ENCODE data around the gene EME2.

DNA sequence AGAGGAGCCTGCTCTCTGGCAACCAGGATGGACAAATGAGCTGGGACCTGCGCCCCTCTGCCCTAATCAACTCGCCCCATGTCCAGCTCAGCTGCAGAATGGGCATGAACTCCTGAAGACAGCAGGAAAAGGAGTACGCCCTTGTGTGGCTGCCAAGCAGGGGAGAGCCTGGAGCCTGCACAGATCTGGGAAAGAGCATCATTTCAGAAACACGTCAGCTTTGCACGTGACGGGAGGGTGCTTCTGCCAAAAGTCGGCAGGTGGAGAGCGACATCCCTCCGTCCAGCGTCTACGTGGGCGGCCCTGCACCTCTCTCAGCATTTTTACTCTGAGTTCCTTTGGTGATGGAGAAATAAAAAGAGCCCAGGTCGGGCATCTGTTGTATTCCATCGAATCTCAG lies 19.8 kb upstream of the EME2 start:
- TF ChIP-seq ZNF614 (CRISPR knock-in tag; IDR thresholded peaks at IDR 0.05; ENCODE audit: borderline replicate concordance) (no peak), NRL (CRISPR knock-in tag; IDR thresholded peaks at IDR 0.05; ENCODE audit: borderline replicate concordance) (no peak), HNRNPLL (IDR thresholded peaks at IDR 0.05; ENCODE audit: low read depth, low read length, poor library complexity, severe bottlenecking) (no peak), PHF8 (CRISPR knock-in tag; IDR thresholded peaks at IDR 0.05) (no peak), POLR2A (IDR thresholded peaks at IDR 0.05; ENCODE audit: insufficient read depth in 1 of 2, low read depth in 2 of 2, low read length in 2 of 2) (no peak), KDM1A (CRISPR knock-in tag; IDR thresholded peaks at IDR 0.05) (no peak), FOXM1 (CRISPR knock-in tag; IDR thresholded peaks at IDR 0.05) (no peak), JUN (CRISPR knock-in tag; IDR thresholded peaks at IDR 0.05) (no peak), CHD2 (IDR thresholded peaks at IDR 0.05; ENCODE audit: low read depth, low read length) (no peak), EED (CRISPR knock-in tag; IDR thresholded peaks at IDR 0.05) (no peak)
- TF ChIP-seq, protein P1, sequence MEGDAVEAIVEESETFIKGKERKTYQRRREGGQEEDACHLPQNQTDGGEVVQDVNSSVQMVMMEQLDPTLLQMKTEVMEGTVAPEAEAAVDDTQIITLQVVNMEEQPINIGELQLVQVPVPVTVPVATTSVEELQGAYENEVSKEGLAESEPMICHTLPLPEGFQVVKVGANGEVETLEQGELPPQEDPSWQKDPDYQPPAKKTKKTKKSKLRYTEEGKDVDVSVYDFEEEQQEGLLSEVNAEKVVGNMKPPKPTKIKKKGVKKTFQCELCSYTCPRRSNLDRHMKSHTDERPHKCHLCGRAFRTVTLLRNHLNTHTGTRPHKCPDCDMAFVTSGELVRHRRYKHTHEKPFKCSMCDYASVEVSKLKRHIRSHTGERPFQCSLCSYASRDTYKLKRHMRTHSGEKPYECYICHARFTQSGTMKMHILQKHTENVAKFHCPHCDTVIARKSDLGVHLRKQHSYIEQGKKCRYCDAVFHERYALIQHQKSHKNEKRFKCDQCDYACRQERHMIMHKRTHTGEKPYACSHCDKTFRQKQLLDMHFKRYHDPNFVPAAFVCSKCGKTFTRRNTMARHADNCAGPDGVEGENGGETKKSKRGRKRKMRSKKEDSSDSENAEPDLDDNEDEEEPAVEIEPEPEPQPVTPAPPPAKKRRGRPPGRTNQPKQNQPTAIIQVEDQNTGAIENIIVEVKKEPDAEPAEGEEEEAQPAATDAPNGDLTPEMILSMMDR (CRISPR knock-in tag; IDR thresholded peaks at IDR 0.05) = no peak
- TF ChIP-seq, protein P2, sequence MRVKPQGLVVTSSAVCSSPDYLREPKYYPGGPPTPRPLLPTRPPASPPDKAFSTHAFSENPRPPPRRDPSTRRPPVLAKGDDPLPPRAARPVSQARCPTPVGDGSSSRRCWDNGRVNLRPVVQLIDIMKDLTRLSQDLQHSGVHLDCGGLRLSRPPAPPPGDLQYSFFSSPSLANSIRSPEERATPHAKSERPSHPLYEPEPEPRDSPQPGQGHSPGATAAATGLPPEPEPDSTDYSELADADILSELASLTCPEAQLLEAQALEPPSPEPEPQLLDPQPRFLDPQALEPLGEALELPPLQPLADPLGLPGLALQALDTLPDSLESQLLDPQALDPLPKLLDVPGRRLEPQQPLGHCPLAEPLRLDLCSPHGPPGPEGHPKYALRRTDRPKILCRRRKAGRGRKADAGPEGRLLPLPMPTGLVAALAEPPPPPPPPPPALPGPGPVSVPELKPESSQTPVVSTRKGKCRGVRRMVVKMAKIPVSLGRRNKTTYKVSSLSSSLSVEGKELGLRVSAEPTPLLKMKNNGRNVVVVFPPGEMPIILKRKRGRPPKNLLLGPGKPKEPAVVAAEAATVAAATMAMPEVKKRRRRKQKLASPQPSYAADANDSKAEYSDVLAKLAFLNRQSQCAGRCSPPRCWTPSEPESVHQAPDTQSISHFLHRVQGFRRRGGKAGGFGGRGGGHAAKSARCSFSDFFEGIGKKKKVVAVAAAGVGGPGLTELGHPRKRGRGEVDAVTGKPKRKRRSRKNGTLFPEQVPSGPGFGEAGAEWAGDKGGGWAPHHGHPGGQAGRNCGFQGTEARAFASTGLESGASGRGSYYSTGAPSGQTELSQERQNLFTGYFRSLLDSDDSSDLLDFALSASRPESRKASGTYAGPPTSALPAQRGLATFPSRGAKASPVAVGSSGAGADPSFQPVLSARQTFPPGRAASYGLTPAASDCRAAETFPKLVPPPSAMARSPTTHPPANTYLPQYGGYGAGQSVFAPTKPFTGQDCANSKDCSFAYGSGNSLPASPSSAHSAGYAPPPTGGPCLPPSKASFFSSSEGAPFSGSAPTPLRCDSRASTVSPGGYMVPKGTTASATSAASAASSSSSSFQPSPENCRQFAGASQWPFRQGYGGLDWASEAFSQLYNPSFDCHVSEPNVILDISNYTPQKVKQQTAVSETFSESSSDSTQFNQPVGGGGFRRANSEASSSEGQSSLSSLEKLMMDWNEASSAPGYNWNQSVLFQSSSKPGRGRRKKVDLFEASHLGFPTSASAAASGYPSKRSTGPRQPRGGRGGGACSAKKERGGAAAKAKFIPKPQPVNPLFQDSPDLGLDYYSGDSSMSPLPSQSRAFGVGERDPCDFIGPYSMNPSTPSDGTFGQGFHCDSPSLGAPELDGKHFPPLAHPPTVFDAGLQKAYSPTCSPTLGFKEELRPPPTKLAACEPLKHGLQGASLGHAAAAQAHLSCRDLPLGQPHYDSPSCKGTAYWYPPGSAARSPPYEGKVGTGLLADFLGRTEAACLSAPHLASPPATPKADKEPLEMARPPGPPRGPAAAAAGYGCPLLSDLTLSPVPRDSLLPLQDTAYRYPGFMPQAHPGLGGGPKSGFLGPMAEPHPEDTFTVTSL (CRISPR knock-in tag; IDR thresholded peaks at IDR 0.05; ENCODE audit: borderline replicate concordance) = no peak
- TF ChIP-seq, protein P3, sequence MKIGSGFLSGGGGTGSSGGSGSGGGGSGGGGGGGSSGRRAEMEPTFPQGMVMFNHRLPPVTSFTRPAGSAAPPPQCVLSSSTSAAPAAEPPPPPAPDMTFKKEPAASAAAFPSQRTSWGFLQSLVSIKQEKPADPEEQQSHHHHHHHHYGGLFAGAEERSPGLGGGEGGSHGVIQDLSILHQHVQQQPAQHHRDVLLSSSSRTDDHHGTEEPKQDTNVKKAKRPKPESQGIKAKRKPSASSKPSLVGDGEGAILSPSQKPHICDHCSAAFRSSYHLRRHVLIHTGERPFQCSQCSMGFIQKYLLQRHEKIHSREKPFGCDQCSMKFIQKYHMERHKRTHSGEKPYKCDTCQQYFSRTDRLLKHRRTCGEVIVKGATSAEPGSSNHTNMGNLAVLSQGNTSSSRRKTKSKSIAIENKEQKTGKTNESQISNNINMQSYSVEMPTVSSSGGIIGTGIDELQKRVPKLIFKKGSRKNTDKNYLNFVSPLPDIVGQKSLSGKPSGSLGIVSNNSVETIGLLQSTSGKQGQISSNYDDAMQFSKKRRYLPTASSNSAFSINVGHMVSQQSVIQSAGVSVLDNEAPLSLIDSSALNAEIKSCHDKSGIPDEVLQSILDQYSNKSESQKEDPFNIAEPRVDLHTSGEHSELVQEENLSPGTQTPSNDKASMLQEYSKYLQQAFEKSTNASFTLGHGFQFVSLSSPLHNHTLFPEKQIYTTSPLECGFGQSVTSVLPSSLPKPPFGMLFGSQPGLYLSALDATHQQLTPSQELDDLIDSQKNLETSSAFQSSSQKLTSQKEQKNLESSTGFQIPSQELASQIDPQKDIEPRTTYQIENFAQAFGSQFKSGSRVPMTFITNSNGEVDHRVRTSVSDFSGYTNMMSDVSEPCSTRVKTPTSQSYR (CRISPR knock-in tag; IDR thresholded peaks at IDR 0.05; ENCODE audit: borderline replicate concordance) = no peak

All from HepG2 (cell line).